Peyer's patch (tissue), 4 donors: Measurements from ENCODE around the gene UFSP1. TPM values are rescaled to one million over a fixed set of nuclear protein-coding genes. Genes with fewer than 3 reads are reported as not detected.
"Not testable (repeated sequence)": the region's sequence is repeated elsewhere in the genome, so short reads cannot be mapped to it uniquely, and the experiment has no call there.

ENCODE experiments used
- DNase-seq, 3 donors: peaks; one replicate each; pipeline ENCODE4 v3.0.0-alpha.2; 2017 to 2019
- H3K27ac ChIP-seq, 4 donors: fragments of 200-600 bp; sonication (generic); one replicate each; pipeline ENCODE4 v1.5.1; 2016 to 2019
- H3K27me3 ChIP-seq, 2 donors: fragments of 200-600 bp; sonication (generic); one replicate each; pipeline ENCODE4 v1.5.1; 2019
- H3K36me3 ChIP-seq, 3 donors: fragments of 200-600 bp; sonication (generic); one replicate each; pipeline ENCODE4 v1.5.1; 2016 to 2019
- H3K4me1 ChIP-seq, 4 donors: fragments of 200-600 bp; sonication (generic); one replicate each; pipeline ENCODE4 v1.5.1; 2016 to 2019
- H3K4me3 ChIP-seq, 4 donors: fragments of 200-600 bp; sonication (generic); 1 replicate in 3 of 4; 2 replicates in 1 of 4; pipeline ENCODE4 v1.5.1; 2016 to 2019; ENCODE audit warnings: mild to moderate bottlenecking in 1 of 4
- H3K9me3 ChIP-seq, 4 donors: fragments of 200-600 bp; sonication (generic); one replicate each; pipeline ENCODE4 v1.5.1; 2016 to 2019; ENCODE audit warnings: mild to moderate bottlenecking in 1 of 4
- POLR2A ChIP-seq, 2 donors: fragments of 450-650 bp; IDR thresholded peaks; one replicate each; pipeline ENCODE4 v1.5.1; 2017; ENCODE audit warnings: antibody characterized with exemption in 2 of 2, mild to moderate bottlenecking in 2 of 2, moderate library complexity in 2 of 2
- total RNA-seq, 4 donors: library from RNA; depleted of rRNA; stranded (reverse); fragments of >200 nt; gene quantifications; one replicate each; pipeline ENCODE4 v1.1.0, GENCODE V29; 2016
- TF ChIP-seq, protein P1 (sequence below), 6 experiments: fragments of 450-650 bp in 4 of 6; fragments of 200-600 bp in 2 of 6; sonication (generic) in 1 of 6; IDR thresholded peaks; one replicate each; pipeline ENCODE4 v1.5.1; 2017 to 2019; ENCODE audit warnings: antibody characterized with exemption in 6 of 6, mild to moderate bottlenecking in 3 of 6, moderate library complexity in 1 of 6

Gene UFSP1
- total RNA-seq, 4 donors from 2014 or later: 4.1 to 7.0 (median 5.2) TPM

DNA sequence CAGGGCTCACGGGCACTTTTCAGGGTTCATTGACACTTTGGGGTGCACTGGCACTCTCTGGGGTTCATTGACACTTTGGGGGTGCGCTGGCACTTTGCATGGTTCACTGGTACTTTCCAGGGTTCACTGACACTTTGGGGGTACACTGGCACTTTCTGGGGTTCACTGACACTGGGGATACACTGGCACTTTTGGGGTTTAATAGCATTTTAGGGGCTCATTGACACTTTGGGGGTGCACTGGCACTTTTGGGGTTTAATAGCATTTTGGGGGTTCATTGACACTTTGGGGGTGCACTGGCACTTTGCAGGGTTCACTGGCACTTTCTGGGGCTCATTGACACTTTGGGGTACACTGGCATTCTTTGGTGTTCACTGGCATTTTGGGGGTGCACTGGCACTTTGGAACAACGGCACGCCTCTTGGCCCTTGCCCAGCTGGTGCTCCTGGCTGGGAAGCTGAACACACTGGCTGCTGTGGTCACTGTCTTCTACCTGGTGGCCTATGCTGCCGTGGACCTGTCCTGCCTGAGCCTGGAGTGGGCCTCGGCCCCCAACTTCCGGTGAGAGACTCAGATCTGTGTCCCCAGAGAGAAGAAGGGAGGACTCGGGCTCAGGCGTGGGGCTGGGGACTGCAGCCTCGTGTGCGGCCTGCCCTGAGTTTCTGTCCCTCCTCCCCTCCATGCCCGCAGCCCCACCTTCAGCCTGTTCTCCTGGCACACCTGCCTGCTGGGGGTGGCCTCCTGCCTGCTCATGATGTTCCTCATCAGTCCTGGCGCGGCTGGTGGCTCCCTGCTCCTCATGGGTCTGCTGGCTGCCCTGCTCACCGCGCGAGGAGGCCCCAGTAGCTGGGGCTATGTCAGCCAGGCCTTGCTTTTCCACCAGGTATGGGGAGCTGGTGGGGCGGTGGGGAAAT lies 28.6 kb downstream of the UFSP1 start:
- TF ChIP-seq POLR2A (IDR thresholded peaks at IDR 0.05): no peak
- TF ChIP-seq, protein P1, sequence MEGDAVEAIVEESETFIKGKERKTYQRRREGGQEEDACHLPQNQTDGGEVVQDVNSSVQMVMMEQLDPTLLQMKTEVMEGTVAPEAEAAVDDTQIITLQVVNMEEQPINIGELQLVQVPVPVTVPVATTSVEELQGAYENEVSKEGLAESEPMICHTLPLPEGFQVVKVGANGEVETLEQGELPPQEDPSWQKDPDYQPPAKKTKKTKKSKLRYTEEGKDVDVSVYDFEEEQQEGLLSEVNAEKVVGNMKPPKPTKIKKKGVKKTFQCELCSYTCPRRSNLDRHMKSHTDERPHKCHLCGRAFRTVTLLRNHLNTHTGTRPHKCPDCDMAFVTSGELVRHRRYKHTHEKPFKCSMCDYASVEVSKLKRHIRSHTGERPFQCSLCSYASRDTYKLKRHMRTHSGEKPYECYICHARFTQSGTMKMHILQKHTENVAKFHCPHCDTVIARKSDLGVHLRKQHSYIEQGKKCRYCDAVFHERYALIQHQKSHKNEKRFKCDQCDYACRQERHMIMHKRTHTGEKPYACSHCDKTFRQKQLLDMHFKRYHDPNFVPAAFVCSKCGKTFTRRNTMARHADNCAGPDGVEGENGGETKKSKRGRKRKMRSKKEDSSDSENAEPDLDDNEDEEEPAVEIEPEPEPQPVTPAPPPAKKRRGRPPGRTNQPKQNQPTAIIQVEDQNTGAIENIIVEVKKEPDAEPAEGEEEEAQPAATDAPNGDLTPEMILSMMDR (IDR thresholded peaks at IDR 0.05): no peak
- DNase-seq: no peak
- Histone ChIP-seq H3K36me3 (peaks cover 0 to 22% (median 0%) of the 10 kb centered on the region in 3 donors), H3K27me3 (no peaks in the 10 kb centered on the region), H3K27ac (no peak overlapping the region), H3K4me1 (peaks cover 0 to 18% (median 0%) of the 10 kb centered on the region in 4 donors), H3K4me3 (no peak overlapping the region), H3K9me3 (no peaks in the 10 kb centered on the region)

DNA sequence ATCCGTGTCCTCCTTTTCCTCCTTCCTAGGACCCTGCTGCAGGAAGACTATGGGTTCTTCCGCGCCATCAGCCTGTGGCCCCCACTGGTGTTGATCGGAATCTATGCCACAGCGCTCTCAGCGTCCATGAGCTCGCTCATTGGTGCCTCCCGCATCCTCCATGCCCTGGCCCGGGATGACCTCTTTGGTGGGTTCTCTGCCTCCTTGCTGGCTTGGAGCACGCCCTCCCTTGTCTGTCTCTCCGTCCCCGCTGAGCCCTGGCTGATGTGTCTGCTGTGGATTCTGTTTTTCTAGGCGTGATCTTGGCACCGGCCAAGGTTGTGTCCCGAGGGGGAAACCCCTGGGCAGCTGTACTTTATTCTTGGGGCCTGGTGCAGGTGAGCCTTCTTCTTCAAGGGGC lies 29.7 kb downstream of the UFSP1 start:
- Histone ChIP-seq H3K4me3 (no peak overlapping the region), H3K9me3 (no peaks in the 10 kb centered on the region), H3K4me1 (peaks cover 0 to 11% (median 0%) of the 10 kb centered on the region in 4 donors), H3K36me3 (peaks cover 0 to 30% (median 0%) of the 10 kb centered on the region in 3 donors), H3K27ac (no peak overlapping the region), H3K27me3 (no peaks in the 10 kb centered on the region)
- TF ChIP-seq, protein P1 (IDR thresholded peaks at IDR 0.05): no peak
- TF ChIP-seq POLR2A (IDR thresholded peaks at IDR 0.05): no peak
- no peak for DNase-seq

DNA sequence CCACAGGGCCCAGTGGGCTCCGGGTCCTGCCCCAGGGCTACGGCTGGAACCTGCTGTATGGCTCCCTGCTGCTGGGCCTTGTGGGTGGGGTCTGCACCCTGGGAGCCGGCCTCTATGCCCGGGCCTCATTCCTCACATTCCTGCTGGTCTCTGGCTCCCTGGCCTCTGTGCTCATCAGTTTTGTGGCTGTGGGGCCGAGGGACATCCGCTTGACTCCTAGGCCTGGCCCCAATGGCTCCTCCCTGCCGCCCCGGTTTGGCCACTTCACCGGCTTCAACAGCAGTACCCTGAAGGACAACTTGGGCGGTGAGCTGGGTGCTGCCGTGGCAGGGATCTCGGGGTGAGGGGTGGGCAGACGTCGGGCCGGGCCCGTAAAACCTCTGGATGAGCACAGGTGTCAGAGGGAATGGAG lies 32.6 kb downstream of the UFSP1 start:
- Histone ChIP-seq H3K4me1 (peaks cover 0 to 7% (median 0%) of the 10 kb centered on the region in 4 donors), H3K27me3 (no peaks in the 10 kb centered on the region), H3K27ac (no peak overlapping the region), H3K9me3 (no peaks in the 10 kb centered on the region), H3K36me3 (peaks cover 0 to 30% (median 0%) of the 10 kb centered on the region in 3 donors), H3K4me3 (no peak overlapping the region)
- TF ChIP-seq POLR2A (IDR thresholded peaks at IDR 0.05): no peak
- TF ChIP-seq, protein P1 (IDR thresholded peaks at IDR 0.05): no peak
- no peak for DNase-seq

GRCh38 chr7:100855515-100855914 lies 34.0 kb downstream of the UFSP1 start:
- no peak for DNase-seq
- Histone ChIP-seq H3K27me3 (no peaks in the 10 kb centered on the region), H3K27ac (no peak overlapping the region), H3K36me3 (peaks cover 0 to 18% (median 0%) of the 10 kb centered on the region in 3 donors), H3K9me3 (no peaks in the 10 kb centered on the region), H3K4me3 (no peak overlapping the region), H3K4me1 (peaks cover 0 to 11% (median 0%) of the 10 kb centered on the region in 4 donors)
- TF ChIP-seq POLR2A (IDR thresholded peaks at IDR 0.05): no peak
- TF ChIP-seq, protein P1 (IDR thresholded peaks at IDR 0.05): no peak

DNA sequence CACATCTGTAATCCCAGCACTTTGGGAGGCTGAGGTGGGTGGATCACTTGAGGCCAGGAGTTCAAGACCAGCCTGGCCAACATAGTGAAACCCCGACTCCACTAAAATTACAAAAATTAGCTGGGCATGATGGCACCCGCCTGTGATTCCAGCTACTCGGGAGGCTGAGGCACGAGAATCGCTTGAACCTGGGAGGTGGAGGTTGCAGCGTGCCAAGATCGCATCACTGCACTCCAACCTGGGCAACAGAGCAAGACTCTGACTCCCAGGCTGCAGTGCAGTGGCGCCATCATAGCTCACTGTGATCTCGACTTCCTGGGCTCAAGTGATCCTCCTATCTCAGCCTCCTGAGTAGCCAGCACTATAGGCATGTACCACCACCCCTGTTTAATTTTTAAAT lies 34.6 kb downstream of the UFSP1 start:
- H3K4me3 ChIP-seq, H3K27ac ChIP-seq, H3K9me3 ChIP-seq, H3K27me3 ChIP-seq, DNase-seq: not testable (repeated sequence)
- H3K4me1 ChIP-seq: peaks cover 0 to 11% (median 0%) of the 10 kb centered on the region in 4 donors
- peaks cover 0 to 12% (median 0%) of the 10 kb centered on the region in 3 donors for H3K36me3 ChIP-seq
